ENCODE measurements around the gene IRS1.

IRS1 gene

GRCh38 chr2:226725126-226725860, 74.3 kb downstream of the IRS1 start:
- DNase-seq (ENCODE audit: low spot score): no peak

GRCh38 chr2:226721541-226721940, 78.1 kb downstream of the IRS1 start:
- no peak for DNase-seq (ENCODE audit: low spot score)

- no peak for DNase-seq (ENCODE audit: low spot score)
These were observed 78.7 kb downstream of the IRS1 start for GRCh38 chr2:226720948-226721347.

GRCh38 chr2:226717719-226718118, 81.9 kb downstream of the IRS1 start:
- no peak for DNase-seq (ENCODE audit: low spot score)

GRCh38 chr2:226716126-226716525, 83.5 kb downstream of the IRS1 start:
- no peak for DNase-seq (ENCODE audit: low spot score)

GRCh38 chr2:226715347-226715990, 84.2 kb downstream of the IRS1 start:
- DNase-seq (ENCODE audit: low spot score): no peak

GRCh38 chr2:226712941-226713340, 86.7 kb downstream of the IRS1 start:
- no peak for DNase-seq (ENCODE audit: low spot score)

- DNase-seq (ENCODE audit: low spot score): no peak
These were observed 87.9 kb downstream of the IRS1 start for GRCh38 chr2:226711606-226712296.

- no peak for DNase-seq (ENCODE audit: low spot score)
These were observed 92.1 kb downstream of the IRS1 start for GRCh38 chr2:226707499-226707898.

- DNase-seq (ENCODE audit: low spot score): no peak
These were observed 93.7 kb downstream of the IRS1 start for GRCh38 chr2:226705965-226706364.

GRCh38 chr2:226705133-226705886, 94.3 kb downstream of the IRS1 start:
- no peak for DNase-seq (ENCODE audit: low spot score)

GRCh38 chr2:226703514-226703913, 96.1 kb downstream of the IRS1 start:
- peak; percentile 58 for DNase-seq (ENCODE audit: low spot score)

- no peak for DNase-seq (ENCODE audit: low spot score)
These were observed 97.2 kb downstream of the IRS1 start for GRCh38 chr2:226702376-226702775.

GRCh38 chr2:226701052-226701451, 98.6 kb downstream of the IRS1 start:
- DNase-seq (ENCODE audit: low spot score): no peak

GRCh38 chr2:226699321-226699720, 100.3 kb downstream of the IRS1 start:
- DNase-seq (ENCODE audit: low spot score): peak; percentile 31

GRCh38 chr2:226698671-226699070, 100.9 kb downstream of the IRS1 start:
- DNase-seq (ENCODE audit: low spot score): no peak

GRCh38 chr2:226694586-226695284, 104.9 kb downstream of the IRS1 start:
- DNase-seq (ENCODE audit: low spot score): no peak

- no peak for DNase-seq (ENCODE audit: low spot score)
These were observed 105.5 kb downstream of the IRS1 start for GRCh38 chr2:226694149-226694548.

- DNase-seq (ENCODE audit: low spot score): no peak
These were observed 106.1 kb downstream of the IRS1 start for GRCh38 chr2:226693521-226693920.

GRCh38 chr2:226692521-226693126, 107.0 kb downstream of the IRS1 start:
- no peak for DNase-seq (ENCODE audit: low spot score)

- no peak for DNase-seq (ENCODE audit: low spot score)
These were observed 108.4 kb downstream of the IRS1 start for GRCh38 chr2:226691255-226691654.
